Neural cell (in vitro differentiated cells): ENCODE data around the gene PKM.

Source experiments
- CTCF ChIP-seq: fragments of 450-650 bp; IDR thresholded peaks from 2 replicates; pipeline ENCODE4 v1.5.1; 2014; ENCODE audit warnings: antibody characterized with exemption, mild to moderate bottlenecking, moderate library complexity; ENCODE audit not compliant: poor library complexity, severe bottlenecking
- EZH2 ChIP-seq: fragments of 200-600, 300-800 bp; shearing (Covaris generic), sonication (generic); IDR thresholded peaks from 2 replicates; pipeline ENCODE4 v1.6.1; 2014; ENCODE audit warnings: antibody characterized with exemption, low read length, borderline replicate concordance, mild to moderate bottlenecking; ENCODE audit not compliant: insufficient read depth, poor library complexity, severe bottlenecking
- TAF1 ChIP-seq: IDR thresholded peaks from 2 replicates; pipeline ENCODE4 v1.6.1; 2012; ENCODE audit warnings: low read depth

- TF ChIP-seq CTCF (no peak), EZH2 (no peak), TAF1 (peak; percentile 99)
Observed at GRCh38 chr15:72231066-72231832, at the start of gene PKM.
